ENCODE data around the gene PID1. TPM values are rescaled to one million over a fixed set of nuclear protein-coding genes. Genes with fewer than 3 reads are reported as not detected.

The PID1 gene
- total RNA-seq, 4 donors from 2014 or later: 33.1 to 48.6 (median 39.7) TPM

- WGBS, 2 donors: 29 to 56% methylated on average over 4 of the region's 4 CpGs
These were observed 226.5 kb downstream of the PID1 start for GRCh38 chr2:229044581-229044980.

DNA sequence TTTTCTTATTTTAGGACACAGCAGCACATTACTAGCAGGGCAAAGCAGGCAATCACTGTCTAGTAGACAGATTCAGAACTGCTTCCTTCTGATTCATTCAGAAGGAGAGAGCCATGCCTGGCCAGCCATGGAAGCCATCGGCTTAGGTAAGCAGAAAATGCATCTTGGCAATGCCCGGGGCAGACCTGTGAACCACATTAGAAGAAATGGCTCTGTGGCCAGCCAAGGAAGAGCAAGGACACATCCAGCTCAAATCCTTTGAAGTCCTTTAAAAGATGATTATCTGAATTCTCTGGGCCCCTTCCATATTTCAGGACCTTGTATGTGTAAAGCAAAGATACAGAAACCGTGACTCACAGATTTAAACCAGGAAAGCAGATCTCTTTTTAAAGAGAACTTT lies 227.4 kb downstream of the PID1 start:
- no peaks in the 10 kb centered on the region for H3K27me3 ChIP-seq
- H3K36me3 ChIP-seq: no peaks in the 10 kb centered on the region
- H3K4me1 ChIP-seq: no peaks in the 10 kb centered on the region
- TF ChIP-seq CTCF (IDR thresholded peaks at IDR 0.05) (no peak), POLR2A (IDR thresholded peaks at IDR 0.05) (no peak), EP300 (IDR thresholded peaks at IDR 0.05) (no peak)
- no peak overlapping the region for H3K4me3 ChIP-seq
- DNase-seq (ENCODE audit: low spot score in 2 of 2): no peak
- 84% methylated on average over 3 of the region's 3 CpGs for WGBS, 2 donors
- no peaks in the 10 kb centered on the region for H3K9me3 ChIP-seq
- H3K27ac ChIP-seq: no peak overlapping the region

More at GRCh38 chr2:229044581-229044980, 226.5 kb downstream of the PID1 start:
- DNase-seq (ENCODE audit: low spot score in 2 of 2): no peak
- no peaks in the 10 kb centered on the region for H3K27me3 ChIP-seq
- no peak for TF ChIP-seq EP300 (IDR thresholded peaks at IDR 0.05)
- TF ChIP-seq CTCF (IDR thresholded peaks at IDR 0.05): no peak
- TF ChIP-seq POLR2A (IDR thresholded peaks at IDR 0.05): no peak
- no peak overlapping the region for H3K27ac ChIP-seq
- H3K9me3 ChIP-seq: no peaks in the 10 kb centered on the region
- H3K4me1 ChIP-seq: no peaks in the 10 kb centered on the region
- H3K36me3 ChIP-seq: no peaks in the 10 kb centered on the region
- no peak overlapping the region for H3K4me3 ChIP-seq

DNA sequence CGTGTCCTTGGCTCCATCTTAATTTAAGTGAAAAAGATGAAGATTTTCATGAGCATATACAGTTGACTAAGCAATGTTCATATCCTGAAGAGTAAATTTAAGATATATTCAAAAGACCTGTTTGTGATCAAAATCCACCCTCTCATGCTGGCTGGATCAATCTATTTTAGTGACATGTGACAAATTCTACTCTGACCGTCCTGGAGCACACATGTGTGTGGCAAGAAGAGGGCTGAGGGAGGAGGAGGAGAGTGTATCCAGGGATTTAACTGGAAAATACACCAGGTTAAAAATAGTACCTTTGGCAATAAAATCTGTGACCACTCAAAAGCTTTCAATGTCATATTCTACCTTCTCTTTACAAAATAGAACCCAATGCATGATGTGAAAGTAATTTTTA lies 228.7 kb downstream of the PID1 start:
- H3K27ac ChIP-seq: no peak overlapping the region
- TF ChIP-seq EP300 (IDR thresholded peaks at IDR 0.05) (no peak), CTCF (IDR thresholded peaks at IDR 0.05) (no peak), POLR2A (IDR thresholded peaks at IDR 0.05) (no peak)
- no peaks in the 10 kb centered on the region for H3K27me3 ChIP-seq
- H3K4me1 ChIP-seq: no peaks in the 10 kb centered on the region
- WGBS, 2 donors: 77 to 80% methylated on average over 2 of the region's 2 CpGs
- H3K9me3 ChIP-seq: no peaks in the 10 kb centered on the region
- H3K36me3 ChIP-seq: no peaks in the 10 kb centered on the region
- DNase-seq (ENCODE audit: low spot score in 2 of 2): no peak
- no peak overlapping the region for H3K4me3 ChIP-seq

DNA sequence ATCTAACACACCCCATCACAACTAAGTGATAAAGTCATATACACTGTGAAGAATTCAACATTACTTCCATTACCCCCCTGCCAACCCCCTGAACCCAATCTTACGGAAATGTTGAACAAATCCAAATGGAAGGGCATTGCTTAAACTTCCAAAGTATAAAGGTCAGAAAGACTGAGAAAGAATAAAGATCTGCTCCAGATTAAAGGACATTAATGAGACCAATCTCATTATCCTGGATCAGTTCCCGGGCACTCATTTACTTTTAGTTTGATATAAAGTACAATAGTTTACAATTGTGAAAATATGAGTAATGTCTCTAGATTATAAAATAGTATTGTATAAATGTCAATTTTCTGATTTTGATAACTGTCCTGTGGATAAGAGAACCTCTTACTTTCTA lies 229.4 kb downstream of the PID1 start:
- Histone ChIP-seq H3K27ac (no peak overlapping the region), H3K9me3 (no peaks in the 10 kb centered on the region), H3K27me3 (no peaks in the 10 kb centered on the region), H3K4me3 (no peak overlapping the region), H3K36me3 (no peaks in the 10 kb centered on the region), H3K4me1 (no peaks in the 10 kb centered on the region)
- WGBS, 2 donors: 78 to 88% methylated on average over 2 of the region's 2 CpGs
- TF ChIP-seq POLR2A (IDR thresholded peaks at IDR 0.05) (no peak), CTCF (IDR thresholded peaks at IDR 0.05) (no peak), EP300 (IDR thresholded peaks at IDR 0.05) (no peak)
- no peak for DNase-seq (ENCODE audit: low spot score in 2 of 2)

GRCh38 chr2:229037621-229038020 lies 233.5 kb downstream of the PID1 start:
- H3K27me3 ChIP-seq: no peaks in the 10 kb centered on the region
- no peaks in the 10 kb centered on the region for H3K4me1 ChIP-seq
- no peak overlapping the region for H3K4me3 ChIP-seq
- H3K27ac ChIP-seq: no peak overlapping the region
- TF ChIP-seq EP300 (IDR thresholded peaks at IDR 0.05): no peak
- TF ChIP-seq CTCF (IDR thresholded peaks at IDR 0.05): no peak
- no peak for TF ChIP-seq POLR2A (IDR thresholded peaks at IDR 0.05)
- no peaks in the 10 kb centered on the region for H3K36me3 ChIP-seq
- WGBS, 2 donors: 67 to 71% methylated on average over 4 of the region's 4 CpGs
- DNase-seq (ENCODE audit: low spot score in 2 of 2): no peak
- H3K9me3 ChIP-seq: no peaks in the 10 kb centered on the region
